Esophagus squamous epithelium (tissue), 4 donors: ENCODE measurements around the gene POLH.

Source experiments
- CTCF ChIP-seq, 6 experiments: fragments of 450-650 bp in 4 of 6; fragments of 200-600 bp in 2 of 6; sonication (generic) in 2 of 6; IDR thresholded peaks; one replicate each; pipeline ENCODE4 v1.5.1; 2016 to 2019; ENCODE audit warnings: antibody characterized with exemption in 6 of 6, mild to moderate bottlenecking in 4 of 6, moderate library complexity in 4 of 6
- POLR2A ChIP-seq, 4 donors: fragments of 450-650 bp; IDR thresholded peaks; one replicate each; pipeline ENCODE4 v1.6.1; 2017; ENCODE audit warnings: antibody characterized with exemption in 4 of 4, mild to moderate bottlenecking in 4 of 4, moderate library complexity in 3 of 4

- TF ChIP-seq CTCF (IDR thresholded peaks at IDR 0.05) = no peak
- TF ChIP-seq POLR2A (IDR thresholded peaks at IDR 0.05) = no peak
Measured at GRCh38 chr6:43572015-43572414, 4.0 kb upstream of the POLH start.
